M059J (cell line): ENCODE measurements around the gene ABTB1. TPM values are rescaled to one million over a fixed set of nuclear protein-coding genes. Genes with fewer than 3 reads are reported as not detected.

Source experiments
- DNase-seq: peaks from one replicate; pipeline ENCODE4 v3.0.0-alpha.2; 2012; ENCODE audit warnings: low read depth
- total RNA-seq: library from RNA; depleted of rRNA; stranded (reverse); fragments of >200 nt; shearing (Covaris generic); gene quantifications from 2 replicates; pipeline ENCODE4 v1.2.3, GENCODE V29; 2014; rRNA removed

Gene ABTB1
- 0.52 and 2.1 TPM in 2 replicates for total RNA-seq

DNA sequence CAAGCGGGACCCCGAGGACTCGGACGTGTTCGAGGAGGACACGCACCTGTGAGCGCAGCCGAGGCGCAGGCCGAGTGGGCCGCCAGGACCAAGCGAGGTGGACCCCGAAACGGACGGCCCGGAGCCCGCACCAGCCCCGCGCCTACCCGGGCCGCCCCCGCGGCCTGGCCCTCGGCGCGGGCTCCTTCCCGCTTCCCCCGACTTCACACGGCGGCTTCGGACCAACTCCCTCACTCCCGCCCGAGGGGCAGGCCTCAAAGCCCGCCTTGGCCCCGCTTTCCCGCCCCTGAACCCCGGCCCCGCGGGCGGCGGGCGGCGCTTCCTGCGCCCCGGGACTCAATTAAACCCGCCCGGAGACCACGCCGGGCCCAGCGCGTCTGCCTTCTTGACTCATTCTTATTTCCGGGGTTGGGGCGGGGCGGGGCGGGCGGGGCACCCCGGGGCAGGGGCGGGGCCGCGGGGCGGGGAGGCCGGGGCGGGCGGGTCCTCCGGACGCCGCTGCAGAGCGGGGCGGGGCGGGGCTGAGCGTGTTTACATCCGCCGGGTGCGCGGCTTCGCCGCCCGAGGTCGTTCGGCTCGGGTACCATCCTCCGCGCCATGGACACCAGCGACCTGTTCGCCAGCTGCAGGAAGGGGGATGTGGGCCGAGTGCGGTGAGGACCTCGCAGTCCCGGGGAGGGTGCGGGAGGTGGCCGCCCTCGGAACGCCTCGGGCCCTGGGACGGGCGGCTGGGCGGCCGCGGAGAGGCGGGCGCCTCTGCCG is at the start of gene ABTB1:
ABTB1 (plus strand) TSS at position 524 of the 762 bp plus-strand sequence; CDS start at position 598, 74 bp downstream.
- DNase-seq: peak; percentile 80

DNA sequence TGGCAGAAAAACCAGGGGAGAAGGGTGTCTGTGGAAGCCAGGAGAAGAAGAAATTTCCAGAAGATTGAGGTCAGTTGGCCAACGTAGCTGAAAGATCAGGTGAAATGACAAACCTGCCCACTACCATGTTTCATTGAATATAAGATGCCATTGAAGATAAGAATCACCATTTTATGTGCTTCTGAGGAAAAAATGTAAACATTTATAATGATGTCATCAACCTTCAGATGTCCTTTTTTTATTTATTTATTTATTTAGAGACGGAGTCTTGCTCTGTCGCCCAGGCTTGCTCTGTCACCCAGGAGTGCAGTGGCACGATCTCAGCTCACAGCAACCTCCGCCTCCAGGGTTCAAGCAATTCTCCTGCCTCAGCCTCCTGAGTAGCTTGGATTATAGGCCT is 48.7 kb upstream of the ABTB1 start:
- no peak for DNase-seq

GRCh38 chr3:127625821-127626220 is 46.9 kb upstream of the ABTB1 start:
- no peak for DNase-seq

GRCh38 chr3:127628426-127628787 is 44.3 kb upstream of the ABTB1 start:
- no peak for DNase-seq

DNA sequence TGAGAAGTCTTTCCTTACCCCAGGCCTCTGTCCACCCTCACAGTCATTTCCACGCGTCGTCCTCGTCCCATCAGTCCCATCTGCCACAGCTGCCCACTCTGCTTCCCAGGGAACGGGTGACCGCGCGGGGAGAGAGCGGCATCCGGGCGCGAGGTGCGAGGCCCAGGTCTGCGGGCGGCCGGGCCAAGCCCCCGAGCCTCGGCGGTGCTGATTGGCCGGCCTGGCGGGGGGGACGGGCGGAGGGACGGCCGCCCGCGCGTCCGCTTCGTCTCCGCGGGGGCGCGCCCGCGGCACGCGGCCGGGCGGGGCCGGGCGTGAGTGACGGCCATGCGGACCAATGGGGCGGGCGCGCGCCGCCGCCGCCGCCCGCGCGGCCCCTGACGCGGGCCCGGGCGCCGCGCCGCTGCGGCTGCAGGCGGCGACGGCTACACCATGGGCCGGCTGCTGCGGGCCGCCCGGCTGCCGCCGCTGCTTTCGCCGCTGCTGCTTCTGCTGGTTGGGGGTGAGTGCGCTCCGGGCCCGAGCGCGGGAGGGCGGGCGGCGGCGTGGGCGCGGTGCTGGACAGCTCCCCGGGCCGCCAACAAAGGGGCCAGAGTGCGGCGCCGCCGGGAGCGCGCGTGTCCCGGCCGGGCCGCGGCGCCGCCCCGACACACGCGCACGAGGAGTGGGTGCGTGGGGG is 43.8 kb upstream of the ABTB1 start, which contains the start of gene PODXL2:
PODXL2 (plus strand) TSS at position 398 of the 679 bp plus-strand sequence; CDS start at position 433, 35 bp downstream.
- DNase-seq: peak; percentile 53

DNA sequence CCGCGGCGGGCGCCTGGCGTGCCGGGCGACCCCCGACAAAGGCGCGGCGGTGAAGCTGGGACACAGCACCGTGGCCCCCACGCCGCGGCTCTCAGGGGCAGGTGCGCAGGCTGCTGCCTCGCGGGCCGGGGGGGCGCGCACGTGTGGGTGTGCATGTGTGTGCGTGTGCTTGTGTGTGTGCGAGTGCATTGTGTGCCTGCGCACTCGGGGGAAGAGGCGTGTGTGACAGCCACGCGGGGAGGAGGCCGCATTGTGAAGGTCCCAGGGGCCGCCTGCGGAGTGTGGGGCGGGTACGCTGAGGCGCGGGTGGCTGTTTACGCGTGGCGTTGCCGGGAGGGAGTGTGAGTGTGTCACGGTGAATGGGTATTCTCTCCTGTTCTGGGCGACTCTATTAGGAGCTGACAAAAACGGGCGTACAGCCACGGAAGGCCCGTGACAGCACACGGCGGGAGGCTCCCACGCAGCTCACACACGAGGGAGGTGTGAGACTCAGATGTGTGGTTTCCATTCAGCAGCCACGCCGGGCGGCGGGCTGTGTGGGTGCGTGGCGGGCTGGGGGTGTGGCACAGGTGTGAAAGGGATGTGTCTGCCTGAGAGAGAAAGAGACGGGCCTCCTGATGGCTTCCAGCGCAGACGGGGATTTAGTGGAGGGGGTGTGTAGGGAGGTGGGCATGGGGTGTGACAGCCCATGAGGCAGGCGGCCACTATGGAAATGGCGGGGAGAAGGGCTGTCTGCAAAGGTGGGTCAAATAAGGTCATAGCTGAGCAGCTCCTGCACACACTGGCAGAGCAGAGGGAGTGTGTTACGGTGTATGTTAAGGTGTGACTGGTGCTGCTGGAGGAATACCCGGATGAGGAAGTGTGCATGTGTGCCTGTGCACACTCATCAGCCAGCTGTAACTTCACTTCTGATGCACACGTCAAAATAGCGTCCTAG is 43.0 kb upstream of the ABTB1 start:
- DNase-seq: no peak

- DNase-seq: no peak
These were observed 41.7 kb upstream of the ABTB1 start for GRCh38 chr3:127630811-127631714.

GRCh38 chr3:127632035-127632820 is 40.5 kb upstream of the ABTB1 start:
- no peak for DNase-seq

- DNase-seq: peak; percentile 32
These were observed 38.1 kb upstream of the ABTB1 start for GRCh38 chr3:127634653-127635052.

DNA sequence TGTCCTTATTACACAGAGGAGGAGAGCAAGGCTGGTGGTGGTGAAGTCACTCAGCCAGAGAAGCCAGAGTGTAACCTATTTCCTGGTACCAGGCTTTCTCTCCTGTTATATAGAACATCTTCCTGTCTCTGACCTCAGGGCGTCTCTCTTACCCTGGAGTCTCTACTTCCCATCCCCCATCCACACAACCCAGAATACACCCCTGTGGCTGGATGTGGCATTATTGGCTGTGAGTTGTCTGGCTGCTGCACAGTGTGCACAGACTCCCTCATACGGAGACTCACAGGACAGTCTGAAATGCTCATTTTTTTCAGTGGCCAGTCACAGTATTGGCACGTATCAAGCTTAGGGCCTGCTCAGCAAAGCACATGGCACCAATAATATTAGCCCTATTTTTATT is 35.2 kb upstream of the ABTB1 start:
- peak; percentile 65 for DNase-seq

- DNase-seq: peak; percentile 45
These were observed 34.8 kb upstream of the ABTB1 start for GRCh38 chr3:127637971-127638370.

- peak; percentile 98 for DNase-seq
These were observed 33.3 kb upstream of the ABTB1 start for GRCh38 chr3:127639173-127640041.

GRCh38 chr3:127640042-127640355 is 32.8 kb upstream of the ABTB1 start:
- DNase-seq: no peak

GRCh38 chr3:127644641-127645370 is 27.9 kb upstream of the ABTB1 start:
- no peak for DNase-seq

- no peak for DNase-seq
These were observed 27.3 kb upstream of the ABTB1 start for GRCh38 chr3:127645371-127646015.

GRCh38 chr3:127646501-127647046 is 26.2 kb upstream of the ABTB1 start:
- no peak for DNase-seq

DNA sequence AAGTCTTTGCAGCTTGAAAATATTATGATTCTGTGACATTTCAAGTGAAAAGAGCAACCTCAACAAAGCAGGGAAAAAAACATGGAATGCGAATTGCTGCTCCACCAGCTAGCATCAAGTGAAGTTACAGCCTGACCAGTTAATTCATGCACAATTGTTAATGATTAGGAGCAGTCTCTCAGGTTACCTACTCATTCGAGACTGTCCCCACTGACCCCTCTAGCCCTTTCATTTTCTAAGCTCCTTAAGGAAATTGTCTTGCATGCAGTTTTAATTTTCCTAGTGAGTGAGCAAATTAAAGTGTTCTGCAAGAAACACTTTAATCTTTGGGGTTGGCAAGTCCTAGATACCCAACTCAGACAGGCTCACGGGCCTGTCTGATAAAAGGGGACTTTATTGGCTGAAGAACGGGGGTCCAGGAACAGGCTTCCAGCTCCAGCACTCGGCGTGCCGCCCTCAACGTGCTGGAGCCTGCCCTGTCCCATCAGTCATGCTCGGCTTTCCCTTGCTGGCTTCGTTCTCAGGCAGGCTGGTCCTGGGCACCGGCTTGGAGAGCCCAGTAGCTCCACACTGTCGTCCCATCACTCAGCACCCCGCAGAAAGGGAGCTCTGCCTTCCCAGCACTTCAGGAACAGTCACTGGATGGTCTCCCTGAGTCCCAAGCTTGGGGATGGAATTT is 25.4 kb upstream of the ABTB1 start:
- no peak for DNase-seq
